HG02588 (cell line): ENCODE data around the gene CHAF1A.

Experiments
- ATAC-seq: cut with Tn5 transposase; IDR thresholded peaks from one replicate; pipeline ENCODE4 v1.9.1; 2021; ENCODE audit warnings: mild to moderate bottlenecking, moderate library complexity; ENCODE audit not compliant: unreplicated experiment

CHAF1A gene

GRCh38 chr19:4366666-4367335, 35.6 kb upstream of the CHAF1A start:
- no peak for ATAC-seq

- no peak for ATAC-seq
Observed at GRCh38 chr19:4367336-4367723, 35.1 kb upstream of the CHAF1A start.

- no peak for ATAC-seq
Observed at GRCh38 chr19:4367781-4368127, 34.7 kb upstream of the CHAF1A start.

GRCh38 chr19:4368128-4368820, 34.2 kb upstream of the CHAF1A start:
- no peak for ATAC-seq

GRCh38 chr19:4369109-4369887, 33.1 kb upstream of the CHAF1A start:
- peak; percentile 52 for ATAC-seq

- ATAC-seq, result peak; percentile 36
Observed at GRCh38 chr19:4369888-4370260, 32.6 kb upstream of the CHAF1A start.

- ATAC-seq, result no peak
Observed at GRCh38 chr19:4370418-4371041, 31.9 kb upstream of the CHAF1A start.

GRCh38 chr19:4371247-4372164, 30.9 kb upstream of the CHAF1A start:
- no peak for ATAC-seq

- ATAC-seq, result no peak
Observed at GRCh38 chr19:4372165-4373012, 30.1 kb upstream of the CHAF1A start.

- ATAC-seq, result no peak
Observed at GRCh38 chr19:4373013-4373367, 29.4 kb upstream of the CHAF1A start.

- ATAC-seq, result no peak
Observed at GRCh38 chr19:4373601-4374497, 28.6 kb upstream of the CHAF1A start.

- ATAC-seq, result no peak
Observed at GRCh38 chr19:4374498-4375163, 27.8 kb upstream of the CHAF1A start.

- ATAC-seq, result peak; percentile 38
Observed at GRCh38 chr19:4375164-4376027, 27.0 kb upstream of the CHAF1A start.

- peak; percentile 15 for ATAC-seq
Observed at GRCh38 chr19:4376028-4376670, 26.3 kb upstream of the CHAF1A start.

- no peak for ATAC-seq
Observed at GRCh38 chr19:4376671-4376990, 25.8 kb upstream of the CHAF1A start.

GRCh38 chr19:4376991-4377781, 25.3 kb upstream of the CHAF1A start:
- ATAC-seq, result no peak
